IMR-90 (cell line): Measurements from ENCODE around the gene SMCHD1.

Source experiments
- MAFK ChIP-seq: IDR thresholded peaks from 2 replicates; pipeline ENCODE4 v1.6.1; 2012; ENCODE audit warnings: low read depth, low read length, improper control_type of control experiment
- POLR2A ChIP-seq: IDR thresholded peaks from 2 replicates; pipeline ENCODE4 v1.6.1; 2012; ENCODE audit warnings: mild to moderate bottlenecking, low read depth, low read length
- SMC3 ChIP-seq: fragments of 150-350 bp; IDR thresholded peaks from 2 replicates; pipeline ENCODE4 v1.6.1; 2016; ENCODE audit warnings: low read depth, mild to moderate bottlenecking, antibody characterized with exemption, low read length, moderate library complexity
- TF ChIP-seq, protein P1 (sequence below): conservative IDR thresholded peaks from 2 replicates; pipeline ENCODE4 v1.5.1; 2012; ENCODE audit warnings: mild to moderate bottlenecking, low read depth, low read length, improper control_type of control experiment

- TF ChIP-seq, protein P1, sequence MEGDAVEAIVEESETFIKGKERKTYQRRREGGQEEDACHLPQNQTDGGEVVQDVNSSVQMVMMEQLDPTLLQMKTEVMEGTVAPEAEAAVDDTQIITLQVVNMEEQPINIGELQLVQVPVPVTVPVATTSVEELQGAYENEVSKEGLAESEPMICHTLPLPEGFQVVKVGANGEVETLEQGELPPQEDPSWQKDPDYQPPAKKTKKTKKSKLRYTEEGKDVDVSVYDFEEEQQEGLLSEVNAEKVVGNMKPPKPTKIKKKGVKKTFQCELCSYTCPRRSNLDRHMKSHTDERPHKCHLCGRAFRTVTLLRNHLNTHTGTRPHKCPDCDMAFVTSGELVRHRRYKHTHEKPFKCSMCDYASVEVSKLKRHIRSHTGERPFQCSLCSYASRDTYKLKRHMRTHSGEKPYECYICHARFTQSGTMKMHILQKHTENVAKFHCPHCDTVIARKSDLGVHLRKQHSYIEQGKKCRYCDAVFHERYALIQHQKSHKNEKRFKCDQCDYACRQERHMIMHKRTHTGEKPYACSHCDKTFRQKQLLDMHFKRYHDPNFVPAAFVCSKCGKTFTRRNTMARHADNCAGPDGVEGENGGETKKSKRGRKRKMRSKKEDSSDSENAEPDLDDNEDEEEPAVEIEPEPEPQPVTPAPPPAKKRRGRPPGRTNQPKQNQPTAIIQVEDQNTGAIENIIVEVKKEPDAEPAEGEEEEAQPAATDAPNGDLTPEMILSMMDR, result no peak
- TF ChIP-seq POLR2A (no peak), MAFK (no peak), SMC3 (no peak)
Observed at GRCh38 chr18:2840521-2840920, 185.0 kb downstream of the SMCHD1 start.
